ENCODE measurements around the gene DAPK1.

DNA sequence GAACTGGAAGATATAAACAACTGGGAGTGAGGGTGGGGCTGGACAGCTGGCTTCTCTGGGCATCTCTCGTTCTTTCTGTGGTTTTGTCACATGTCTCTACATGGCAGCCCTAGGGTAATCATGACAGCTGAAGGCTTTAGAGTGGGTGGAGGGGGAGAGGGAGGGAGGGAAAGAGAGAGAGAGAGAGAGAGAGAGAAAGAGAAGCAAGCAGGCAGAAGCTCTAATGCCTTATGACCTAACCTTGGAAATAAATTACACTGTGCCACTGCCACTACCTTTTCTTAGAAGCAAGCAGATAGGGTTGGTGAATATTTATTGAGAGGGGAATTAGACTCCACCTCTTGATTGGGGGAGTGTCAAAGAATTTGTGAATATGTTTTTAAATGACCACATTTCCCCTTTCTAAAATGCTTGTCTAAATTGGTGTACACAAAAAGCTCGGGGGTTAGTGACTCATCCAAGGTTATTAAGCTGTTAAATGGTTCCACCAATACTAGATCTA, 2.6 kb upstream of the DAPK1 start:
- no peak for TF ChIP-seq POLR2A (IDR thresholded peaks at IDR 0.05; ENCODE audit: low read depth, low read length)
- no peak for TF ChIP-seq CTCF (IDR thresholded peaks at IDR 0.05 in 2 of 3, conservative IDR thresholded peaks at IDR 0.05 in 1 of 3; ENCODE audit: control insufficient read depth in 2 of 3, extremely low read depth in 1 of 3, insufficient read depth in 1 of 3, low read depth in 3 of 3, low read length in 3 of 3)
